AG20443 (cell line): ENCODE data around the gene TGFBR2.
"Not testable (repeated sequence)": the region's sequence is repeated elsewhere in the genome, so short reads cannot be mapped to it uniquely, and the experiment has no call there.

Experiments
- DNase-seq: peaks from one replicate; pipeline ENCODE4 v3.0.0; 2012; ENCODE audit warnings: low spot score, mixed read lengths

The TGFBR2 gene

GRCh38 chr3:30658328-30659052 is 52.1 kb downstream of the TGFBR2 start:
- peak; percentile 21 for DNase-seq

GRCh38 chr3:30659270-30660130 is 53.1 kb downstream of the TGFBR2 start:
- peak; percentile 82 for DNase-seq

- DNase-seq = no peak
These were observed 53.7 kb downstream of the TGFBR2 start for GRCh38 chr3:30660136-30660535.

- DNase-seq = no peak
These were observed 54.3 kb downstream of the TGFBR2 start for GRCh38 chr3:30660656-30661055.

- no peak for DNase-seq
These were observed 54.9 kb downstream of the TGFBR2 start for GRCh38 chr3:30661098-30661873.

- DNase-seq = no peak
These were observed 56.4 kb downstream of the TGFBR2 start for GRCh38 chr3:30662836-30663235.

- no peak for DNase-seq
These were observed 57.3 kb downstream of the TGFBR2 start for GRCh38 chr3:30663533-30664241.

- DNase-seq = no peak
These were observed 58.1 kb downstream of the TGFBR2 start for GRCh38 chr3:30664459-30664858.

- DNase-seq = no peak
These were observed 58.5 kb downstream of the TGFBR2 start for GRCh38 chr3:30664884-30665283.

GRCh38 chr3:30665539-30665938 is 59.1 kb downstream of the TGFBR2 start:
- DNase-seq = no peak

GRCh38 chr3:30666572-30667279 is 60.3 kb downstream of the TGFBR2 start:
- no peak for DNase-seq

- DNase-seq = no peak
These were observed 60.9 kb downstream of the TGFBR2 start for GRCh38 chr3:30667280-30667651.

- DNase-seq = no peak
These were observed 61.7 kb downstream of the TGFBR2 start for GRCh38 chr3:30668051-30668609.

- DNase-seq = not testable (repeated sequence)
These were observed 63.0 kb downstream of the TGFBR2 start for GRCh38 chr3:30669360-30669934.

- DNase-seq = no peak
These were observed 63.9 kb downstream of the TGFBR2 start for GRCh38 chr3:30670292-30670691.

- no peak for DNase-seq
These were observed 65.3 kb downstream of the TGFBR2 start for GRCh38 chr3:30671527-30672286.

GRCh38 chr3:30672287-30672735 is 65.9 kb downstream of the TGFBR2 start:
- DNase-seq = no peak

GRCh38 chr3:30672959-30673358 is 66.6 kb downstream of the TGFBR2 start:
- DNase-seq = no peak

GRCh38 chr3:30673425-30674341 is 67.3 kb downstream of the TGFBR2 start:
- no peak for DNase-seq
